Kidney (tissue), 14 donors: ENCODE data around the gene TMEM270. TPM values are rescaled to one million over a fixed set of nuclear protein-coding genes. Genes with fewer than 3 reads are reported as not detected.

Source experiments
- DNase-seq, 5 donors: peaks; one replicate each; pipeline ENCODE4 v3.0.0-alpha.2; 2013 to 2020
- FAIRE-seq: peaks from 2 replicates; lab custom pipeline; 2012; peaks lifted over from hg19 to GRCh38; lab: Jason Lieb, UNC
- H3K27ac ChIP-seq, 2 donors: one replicate each; pipeline ENCODE4 v1.7.0; 2013; ENCODE audit warnings: low read depth in 2 of 2, low read length in 2 of 2, inconsistent platforms in 1 of 2
- H3K27me3 ChIP-seq: one replicate; pipeline ENCODE4 v1.7.1; 2013; ENCODE audit warnings: low read length, inconsistent platforms; ENCODE audit not compliant: control insufficient read depth, insufficient read depth
- H3K36me3 ChIP-seq, 3 donors: one replicate each; pipeline versions ENCODE4 v1.7.0 to v1.7.1; 2013; ENCODE audit warnings: low read length in 3 of 3, control low read depth in 1 of 3, inconsistent platforms in 1 of 3; ENCODE audit not compliant: insufficient read depth in 3 of 3, control insufficient read depth in 2 of 3
- H3K4me1 ChIP-seq, 3 donors: one replicate each; pipeline versions ENCODE4 v1.7.0 to v1.7.1; 2013; ENCODE audit warnings: low read length in 3 of 3, inconsistent platforms in 1 of 3, low read depth in 1 of 3; ENCODE audit not compliant: control insufficient read depth in 2 of 3, insufficient read depth in 2 of 3
- H3K4me3 ChIP-seq, 3 donors: one replicate each; pipeline versions ENCODE4 v1.7.0 to v1.8.1; 2013; ENCODE audit warnings: low read length in 3 of 3, control low read depth in 1 of 3, inconsistent platforms in 1 of 3
- H3K9ac ChIP-seq, 3 donors: one replicate each; pipeline versions ENCODE4 v1.7.0 to v1.7.1; 2013; ENCODE audit warnings: low read length in 3 of 3, control low read depth in 1 of 3, inconsistent platforms in 1 of 3
- H3K9me3 ChIP-seq, 3 donors: one replicate each; pipeline versions ENCODE4 v1.7.0 to v1.7.1; 2013; ENCODE audit warnings: low read length in 3 of 3, control low read depth in 1 of 3, inconsistent platforms in 1 of 3; ENCODE audit not compliant: control insufficient read depth in 2 of 3, insufficient read depth in 1 of 3
- CTCF ChIP-seq: IDR thresholded peaks from 3 replicates; pipeline ENCODE4 v1.5.1; 2012; ENCODE audit warnings: mild to moderate bottlenecking, moderate library complexity, borderline replicate concordance; ENCODE audit not compliant: insufficient read depth; ENCODE audit errors: extremely low read depth
- intact Hi-C: fragments of 100-400 bp; cut with DNase I; formaldehyde crosslinking; loops from one replicate; pipeline ENCODE4 v1.11.1; 2022
- polyA plus RNA-seq: library from polyadenylated mRNA; stranded (reverse); fragments of 350-450 nt; fragmentation: Illumina TruSeq; extraction: RNeasy Lipid Tissue Mini Kit (QIAGEN cat#74804); gene quantifications from one replicate; pipeline ENCODE4 v1.2.3, GENCODE V29; 2014; ENCODE audit warnings: low read depth, low replicate concordance; ENCODE audit not compliant: insufficient read depth
- total RNA-seq: library from RNA; stranded (reverse); fragmentation: NEBNext Ultra II Directional; extraction: Animal tissue kit (Norgen Biotek cat#: 25700); gene quantifications from one replicate; pipeline ENCODE4 v1.2.1, GENCODE V29; 2021
- donor health status: control.
- donor health status: control.
- donor health status: control.
- donor health status: control.
- donor health status: control.
- donor health status: DM: yes; HTN: yes; CAD: no.
- donor health status: Normal renal cell carcinoma (clear cell type).

The TMEM270 gene
- total and polyA plus RNA-seq, 2 donors from 2014 or later = 0.50 TPM; not detected in 1

- Histone ChIP-seq H3K4me1 (peaks cover 0 to 8% (median 7%) of the 10 kb centered on the region in 3 donors), H3K4me3 (no peak overlapping the region), H3K27me3 (no peaks in the 10 kb centered on the region), H3K9me3 (no peaks in the 10 kb centered on the region), H3K36me3 (no peaks in the 10 kb centered on the region), H3K27ac (no peak overlapping the region), H3K9ac (no peak overlapping the region)
- FAIRE-seq (no peak), DNase-seq (peak in 2 of 5 donors; percentile 40 to 68)
- no peak for TF ChIP-seq CTCF
- intact Hi-C loops = no loop called here
Measured at GRCh38 chr7:73869011-73869798, 8.2 kb downstream of the TMEM270 start.

GRCh38 chr7:73870041-73870492 lies 9.1 kb downstream of the TMEM270 start:
- TF ChIP-seq CTCF = no peak
- H3K9ac ChIP-seq = no peak overlapping the region
- no peak overlapping the region for H3K4me3 ChIP-seq
- no peaks in the 10 kb centered on the region for H3K27me3 ChIP-seq
- H3K36me3 ChIP-seq = no peaks in the 10 kb centered on the region
- no peak overlapping the region for H3K27ac ChIP-seq
- intact Hi-C loops = no loop called here
- FAIRE-seq (no peak), DNase-seq (peak in 3 of 5 donors; percentile 38 to 85 (median 64))
- H3K9me3 ChIP-seq = no peaks in the 10 kb centered on the region
- H3K4me1 ChIP-seq = peaks cover 0 to 8% (median 7%) of the 10 kb centered on the region in 3 donors

GRCh38 chr7:73871163-73872011 lies 10.4 kb downstream of the TMEM270 start:
- Histone ChIP-seq H3K36me3 (no peaks in the 10 kb centered on the region), H3K4me3 (no peak overlapping the region), H3K9ac (no peak overlapping the region), H3K4me1 (peaks cover 0 to 8% (median 7%) of the 10 kb centered on the region in 3 donors), H3K27ac (no peak overlapping the region), H3K9me3 (no peaks in the 10 kb centered on the region), H3K27me3 (no peaks in the 10 kb centered on the region)
- FAIRE-seq (no peak), DNase-seq (peak in 2 of 5 donors; percentile 38 to 54)
- intact Hi-C loops = no loop called here
- no peak for TF ChIP-seq CTCF
